HCT116 (cell line): ENCODE results near the gene LRRC4C.

Experiments used
- CTCF ChIP-seq, 3 experiments: fragments of 200-600 bp in 1 of 3; sonication (generic) in 1 of 3; IDR thresholded peaks in 2 of 3; conservative IDR thresholded peaks in 1 of 3; 2 replicates each; pipeline ENCODE4 v1.5.1; 2012 to 2017; ENCODE audit warnings: low read depth in 2 of 3, low read length in 2 of 3, antibody characterized with exemption in 1 of 3, borderline replicate concordance in 1 of 3, control low read depth in 1 of 3, mild to moderate bottlenecking in 1 of 3, mixed read lengths in 1 of 3, mixed run types in 1 of 3, moderate library complexity in 1 of 3; ENCODE audit not compliant: insufficient read depth in 1 of 3
- YY1 ChIP-seq: IDR thresholded peaks from 2 replicates; pipeline ENCODE4 v1.6.1; 2011; ENCODE audit warnings: low read length, low read depth, moderate library complexity, mild to moderate bottlenecking; ENCODE audit not compliant: insufficient replicate concordance; ENCODE audit errors: extremely low read depth

GRCh38 chr11:41403458-41403857, 56.0 kb downstream of the LRRC4C start:
- TF ChIP-seq CTCF (IDR thresholded peaks at IDR 0.05 in 2 of 3, conservative IDR thresholded peaks at IDR 0.05 in 1 of 3; ENCODE audit: borderline replicate concordance in 1 of 3, insufficient read depth in 1 of 3, low read depth in 2 of 3, low read length in 2 of 3) (no peak), YY1 (no peak)
